ENCODE results near the gene SEL1L. TPM values are rescaled to one million over a fixed set of nuclear protein-coding genes. Genes with fewer than 3 reads are reported as not detected.
"Not testable (repeated sequence)": the region's sequence is repeated elsewhere in the genome, so short reads cannot be mapped to it uniquely, and the experiment has no call there.

SEL1L gene
- total RNA-seq, 2 donors from 2014 or later = 32.9 to 36.6 TPM

DNA sequence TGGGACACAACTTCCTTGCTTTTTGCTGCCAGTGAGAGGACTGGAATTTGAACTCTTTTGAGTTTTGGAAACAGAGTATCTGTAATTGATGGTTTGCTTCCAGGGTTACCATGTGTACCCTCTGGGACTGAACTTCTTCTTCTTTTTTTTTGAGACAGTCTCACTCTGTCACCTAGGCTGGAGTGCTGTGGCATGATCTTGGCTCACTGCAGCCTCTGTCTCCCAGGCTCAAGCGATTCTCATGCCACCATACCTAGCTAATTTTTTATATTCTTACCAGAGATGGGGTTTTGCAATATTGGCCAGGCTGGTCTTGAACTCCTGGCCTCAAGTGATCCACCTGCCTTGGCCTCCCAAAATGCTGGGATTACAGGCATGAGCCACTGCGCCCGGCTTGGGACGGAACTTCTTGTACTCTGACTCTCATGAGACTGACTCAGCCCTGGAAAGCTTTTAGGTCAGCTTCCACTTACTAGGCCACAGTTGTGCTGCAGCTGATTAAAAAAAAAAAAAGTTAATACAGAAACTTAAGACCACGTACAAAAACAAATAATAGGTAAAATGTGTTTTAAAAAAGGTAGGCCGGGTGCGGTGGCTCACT is 15.8 kb downstream of the SEL1L start:
- Histone ChIP-seq H3K27ac (peak overlapping the region; percentile 49), H3K27me3 (no peaks in the 10 kb centered on the region), H3K4me3 (no peak overlapping the region), H3K9me3 (no peaks in the 10 kb centered on the region), H3K36me3 (peaks cover 16% of the 10 kb centered on the region), H3K4me1 (peaks cover 0 to 35% of the 10 kb centered on the region in 2 donors)
- TF ChIP-seq, protein P1, sequence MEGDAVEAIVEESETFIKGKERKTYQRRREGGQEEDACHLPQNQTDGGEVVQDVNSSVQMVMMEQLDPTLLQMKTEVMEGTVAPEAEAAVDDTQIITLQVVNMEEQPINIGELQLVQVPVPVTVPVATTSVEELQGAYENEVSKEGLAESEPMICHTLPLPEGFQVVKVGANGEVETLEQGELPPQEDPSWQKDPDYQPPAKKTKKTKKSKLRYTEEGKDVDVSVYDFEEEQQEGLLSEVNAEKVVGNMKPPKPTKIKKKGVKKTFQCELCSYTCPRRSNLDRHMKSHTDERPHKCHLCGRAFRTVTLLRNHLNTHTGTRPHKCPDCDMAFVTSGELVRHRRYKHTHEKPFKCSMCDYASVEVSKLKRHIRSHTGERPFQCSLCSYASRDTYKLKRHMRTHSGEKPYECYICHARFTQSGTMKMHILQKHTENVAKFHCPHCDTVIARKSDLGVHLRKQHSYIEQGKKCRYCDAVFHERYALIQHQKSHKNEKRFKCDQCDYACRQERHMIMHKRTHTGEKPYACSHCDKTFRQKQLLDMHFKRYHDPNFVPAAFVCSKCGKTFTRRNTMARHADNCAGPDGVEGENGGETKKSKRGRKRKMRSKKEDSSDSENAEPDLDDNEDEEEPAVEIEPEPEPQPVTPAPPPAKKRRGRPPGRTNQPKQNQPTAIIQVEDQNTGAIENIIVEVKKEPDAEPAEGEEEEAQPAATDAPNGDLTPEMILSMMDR (IDR thresholded peaks at IDR 0.05) = no peak
- peak; percentile 72 for DNase-seq (ENCODE audit: low spot score)

DNA sequence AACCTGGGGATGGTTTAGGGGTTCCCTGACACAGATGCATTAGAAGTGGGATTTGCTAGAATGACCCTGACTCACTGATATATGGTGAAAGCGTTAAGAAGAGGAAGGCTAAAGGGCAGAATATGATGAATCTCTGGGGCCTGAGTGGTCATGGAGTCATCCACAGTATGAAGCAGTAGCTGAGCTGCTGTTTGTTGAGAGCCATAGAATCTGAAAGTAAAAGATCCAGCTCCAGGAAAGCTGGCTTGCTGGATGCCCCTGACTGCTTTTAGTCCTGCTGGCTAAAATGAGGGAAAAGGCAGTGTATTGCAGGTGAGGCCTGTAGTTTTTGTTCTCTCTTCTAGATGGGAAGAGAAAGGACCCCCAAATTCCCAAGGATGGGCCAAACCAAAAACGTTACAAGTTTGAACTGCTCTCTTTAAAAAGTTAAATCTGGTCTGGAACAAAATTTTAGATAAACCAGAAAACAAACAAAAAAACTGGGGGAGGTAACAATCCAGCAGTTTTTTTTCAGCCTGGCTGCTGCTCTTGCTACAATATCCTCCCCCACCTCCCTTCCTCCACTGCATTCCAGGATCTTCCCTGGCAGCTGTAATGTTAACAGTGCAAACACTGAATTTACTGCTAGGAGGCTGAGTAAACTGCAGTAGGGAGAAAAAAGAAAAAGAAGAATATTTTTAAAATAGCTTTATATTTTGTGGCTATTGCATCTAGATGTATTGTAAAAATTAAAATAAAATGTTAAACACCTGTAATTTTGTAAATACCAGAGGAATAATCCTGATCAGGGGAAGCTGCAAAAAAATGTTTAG is 16.5 kb downstream of the SEL1L start:
- H3K4me3 ChIP-seq = no peak overlapping the region
- no peaks in the 10 kb centered on the region for H3K27me3 ChIP-seq
- H3K36me3 ChIP-seq = peaks cover 13% of the 10 kb centered on the region
- no peak for DNase-seq (ENCODE audit: low spot score)
- H3K4me1 ChIP-seq = peaks cover 0 to 35% of the 10 kb centered on the region in 2 donors
- TF ChIP-seq, protein P1 (IDR thresholded peaks at IDR 0.05) = no peak
- no peaks in the 10 kb centered on the region for H3K9me3 ChIP-seq
- H3K27ac ChIP-seq = peak overlapping the region; percentile 47 to 49

DNA sequence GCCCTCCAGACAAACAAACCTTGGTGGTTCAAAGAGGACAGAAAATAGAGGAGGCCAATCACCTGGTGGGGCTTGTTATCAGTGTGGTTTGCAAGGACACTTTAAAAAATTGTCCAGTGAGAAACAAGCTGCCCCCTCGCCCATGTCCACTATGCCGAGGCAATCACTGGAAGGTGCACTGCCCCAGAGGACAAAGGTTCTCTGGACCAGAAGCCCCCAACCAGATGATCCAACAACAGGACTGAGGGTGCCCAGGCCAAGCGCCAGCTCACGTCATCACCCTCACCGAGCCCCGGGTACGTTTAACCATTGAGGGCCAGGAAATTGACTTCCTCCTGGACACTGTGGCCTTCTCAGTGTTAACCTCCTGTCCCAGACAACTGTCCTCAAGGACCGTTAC is 17.7 kb downstream of the SEL1L start:
- H3K27ac ChIP-seq; H3K27me3 ChIP-seq; H3K9me3 ChIP-seq; DNase-seq (ENCODE audit: low spot score); H3K4me3 ChIP-seq: not testable (repeated sequence)
- Histone ChIP-seq H3K36me3 (peaks cover 13% of the 10 kb centered on the region), H3K4me1 (peaks cover 0 to 45% of the 10 kb centered on the region in 2 donors)

- H3K9me3 ChIP-seq; H3K27ac ChIP-seq; H3K27me3 ChIP-seq; H3K4me3 ChIP-seq; DNase-seq (ENCODE audit: low spot score): not testable (repeated sequence)
- Histone ChIP-seq H3K4me1 (peaks cover 0 to 44% of the 10 kb centered on the region in 2 donors), H3K36me3 (peaks cover 11% of the 10 kb centered on the region)
Observed at GRCh38 chr14:81512826-81513225, 20.8 kb downstream of the SEL1L start.

DNA sequence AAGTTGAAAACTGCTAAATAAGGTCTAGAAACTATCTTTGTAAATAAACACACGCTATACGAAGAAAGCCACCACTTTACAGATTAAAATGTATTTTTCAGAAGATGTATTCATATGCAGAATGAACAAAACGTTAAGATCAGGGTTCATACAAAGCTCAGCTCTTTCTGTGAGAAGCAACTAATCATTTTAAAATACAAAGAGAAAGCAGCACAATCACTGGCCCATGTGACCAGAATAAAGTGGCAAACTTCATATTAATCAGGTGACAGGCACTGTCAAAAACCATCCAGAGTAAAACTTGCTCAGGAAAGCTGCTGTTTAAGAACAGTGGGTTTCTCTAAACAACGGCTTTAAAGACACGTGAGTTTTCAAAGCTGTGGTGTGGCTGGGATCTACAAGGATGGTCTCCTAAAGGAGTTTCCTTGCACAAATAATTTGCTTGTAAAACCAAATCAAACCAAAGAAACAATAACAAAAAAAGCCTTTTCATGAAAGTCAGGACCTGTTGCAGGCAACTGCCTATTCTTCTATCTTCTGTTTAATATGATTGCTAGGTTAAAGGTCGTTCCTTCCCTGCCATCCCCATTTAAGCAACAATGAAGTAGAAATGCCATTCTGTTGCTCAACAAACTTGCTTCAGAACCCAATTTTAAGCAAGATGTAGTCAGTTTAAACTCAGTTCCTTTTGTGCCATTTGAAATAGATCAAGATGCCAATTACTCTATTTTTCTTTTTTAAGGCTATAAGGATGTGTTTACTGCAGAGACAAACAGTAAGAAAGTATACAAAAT is 22.3 kb downstream of the SEL1L start:
- H3K4me1 ChIP-seq = peaks cover 0 to 30% of the 10 kb centered on the region in 2 donors
- no peaks in the 10 kb centered on the region for H3K9me3 ChIP-seq
- TF ChIP-seq, protein P1 (IDR thresholded peaks at IDR 0.05) = no peak
- H3K4me3 ChIP-seq = no peak overlapping the region
- no peak overlapping the region for H3K27ac ChIP-seq
- DNase-seq (ENCODE audit: low spot score) = no peak
- peaks cover 7% of the 10 kb centered on the region for H3K36me3 ChIP-seq
- H3K27me3 ChIP-seq = no peaks in the 10 kb centered on the region

GRCh38 chr14:81509838-81510452 is 23.7 kb downstream of the SEL1L start:
- Histone ChIP-seq H3K4me1 (peaks cover 0 to 30% of the 10 kb centered on the region in 2 donors), H3K9me3 (no peaks in the 10 kb centered on the region), H3K27ac (peak overlapping the region in 1 of 2 donors; percentile 33), H3K27me3 (no peaks in the 10 kb centered on the region), H3K36me3 (peaks cover 17% of the 10 kb centered on the region), H3K4me3 (no peak overlapping the region)
- no peak for DNase-seq (ENCODE audit: low spot score)
- TF ChIP-seq, protein P1 (IDR thresholded peaks at IDR 0.05) = no peak

Data from right atrium auricular region (tissue), 2 donors.